Occipital lobe (tissue), 2 donors: ENCODE data around the gene POTEJ. TPM values are rescaled to one million over a fixed set of nuclear protein-coding genes. Genes with fewer than 3 reads are reported as not detected.
"Not testable (repeated sequence)": the region's sequence is repeated elsewhere in the genome, so short reads cannot be mapped to it uniquely, and the experiment has no call there.

ENCODE experiments used
- DNase-seq: peaks from one replicate; lab custom pipeline; 2025; lab: John Stamatoyannopoulos, UW
- total RNA-seq: library from RNA; depleted of rRNA; stranded (reverse); fragments of >200 nt; gene quantifications from one replicate; pipeline ENCODE4 v1.2.3, GENCODE V29; 2014

Gene POTEJ
- not detected for total RNA-seq

- not testable (repeated sequence) for DNase-seq
Observed at GRCh38 chr2:130611140-130611539, at the start of gene POTEJ. Gene POTEJ, plus strand, starts transcription at chr2:130611440. Its CDS starts 93 bp downstream, at chr2:130611533.

GRCh38 chr2:130566165-130566564, 45.1 kb upstream of the POTEJ start:
- DNase-seq = not testable (repeated sequence)

- DNase-seq = not testable (repeated sequence)
Observed at GRCh38 chr2:130571929-130572328, 39.3 kb upstream of the POTEJ start.

- not testable (repeated sequence) for DNase-seq
Observed at GRCh38 chr2:130574230-130574629, 37.0 kb upstream of the POTEJ start.

GRCh38 chr2:130576209-130576784, 34.9 kb upstream of the POTEJ start:
- DNase-seq = not testable (repeated sequence)

GRCh38 chr2:130577559-130577958, 33.7 kb upstream of the POTEJ start:
- not testable (repeated sequence) for DNase-seq

- not testable (repeated sequence) for DNase-seq
Observed at GRCh38 chr2:130579121-130579520, 32.1 kb upstream of the POTEJ start.

GRCh38 chr2:130581491-130581890, 29.7 kb upstream of the POTEJ start:
- not testable (repeated sequence) for DNase-seq

- not testable (repeated sequence) for DNase-seq
Observed at GRCh38 chr2:130582970-130583369, 28.3 kb upstream of the POTEJ start.

GRCh38 chr2:130583582-130583981, 27.7 kb upstream of the POTEJ start:
- not testable (repeated sequence) for DNase-seq

- DNase-seq = not testable (repeated sequence)
Observed at GRCh38 chr2:130584726-130585125, 26.5 kb upstream of the POTEJ start.

GRCh38 chr2:130588688-130589458, 22.4 kb upstream of the POTEJ start:
- not testable (repeated sequence) for DNase-seq

GRCh38 chr2:130590170-130590841, 20.9 kb upstream of the POTEJ start:
- DNase-seq = not testable (repeated sequence)

GRCh38 chr2:130590842-130591359, 20.3 kb upstream of the POTEJ start:
- DNase-seq = not testable (repeated sequence)

GRCh38 chr2:130592791-130593414, 18.3 kb upstream of the POTEJ start:
- DNase-seq = not testable (repeated sequence)

GRCh38 chr2:130594011-130594410, 17.2 kb upstream of the POTEJ start:
- DNase-seq = not testable (repeated sequence)

- not testable (repeated sequence) for DNase-seq
Observed at GRCh38 chr2:130596757-130597156, 14.5 kb upstream of the POTEJ start.

- DNase-seq = not testable (repeated sequence)
Observed at GRCh38 chr2:130597994-130598393, 13.2 kb upstream of the POTEJ start.

- DNase-seq = not testable (repeated sequence)
Observed at GRCh38 chr2:130598463-130598862, 12.8 kb upstream of the POTEJ start.

- DNase-seq = not testable (repeated sequence)
Observed at GRCh38 chr2:130599393-130599792, 11.8 kb upstream of the POTEJ start, which contains the start of gene CFC1. Gene CFC1, minus strand, starts transcription at chr2:130599575. Its CDS starts 288 bp downstream, at chr2:130599287.

GRCh38 chr2:130599926-130600325, 11.3 kb upstream of the POTEJ start:
- DNase-seq = not testable (repeated sequence)
